ENCODE results near the gene CEP72.

- TF ChIP-seq CTCF (IDR thresholded peaks at IDR 0.05; ENCODE audit: insufficient read depth, low read depth, low read length), result no peak
- no peak for TF ChIP-seq EZH2 (IDR thresholded peaks at IDR 0.05; ENCODE audit: insufficient read depth, low read length)
Observed at GRCh38 chr5:691817-692528, 79.8 kb downstream of the CEP72 start.

Measured in astrocyte (in vitro differentiated cells and primary cell).